Measurements from ENCODE around the gene DNAJA3.
"Not testable (repeated sequence)": the region's sequence is repeated elsewhere in the genome, so short reads cannot be mapped to it uniquely, and the experiment has no call there.

DNAJA3 gene

GRCh38 chr16:4393240-4393600 is 32.4 kb upstream of the DNAJA3 start:
- no peak for DNase-seq (ENCODE audit: low read depth in 2 of 2)
- TF ChIP-seq, protein P1, sequence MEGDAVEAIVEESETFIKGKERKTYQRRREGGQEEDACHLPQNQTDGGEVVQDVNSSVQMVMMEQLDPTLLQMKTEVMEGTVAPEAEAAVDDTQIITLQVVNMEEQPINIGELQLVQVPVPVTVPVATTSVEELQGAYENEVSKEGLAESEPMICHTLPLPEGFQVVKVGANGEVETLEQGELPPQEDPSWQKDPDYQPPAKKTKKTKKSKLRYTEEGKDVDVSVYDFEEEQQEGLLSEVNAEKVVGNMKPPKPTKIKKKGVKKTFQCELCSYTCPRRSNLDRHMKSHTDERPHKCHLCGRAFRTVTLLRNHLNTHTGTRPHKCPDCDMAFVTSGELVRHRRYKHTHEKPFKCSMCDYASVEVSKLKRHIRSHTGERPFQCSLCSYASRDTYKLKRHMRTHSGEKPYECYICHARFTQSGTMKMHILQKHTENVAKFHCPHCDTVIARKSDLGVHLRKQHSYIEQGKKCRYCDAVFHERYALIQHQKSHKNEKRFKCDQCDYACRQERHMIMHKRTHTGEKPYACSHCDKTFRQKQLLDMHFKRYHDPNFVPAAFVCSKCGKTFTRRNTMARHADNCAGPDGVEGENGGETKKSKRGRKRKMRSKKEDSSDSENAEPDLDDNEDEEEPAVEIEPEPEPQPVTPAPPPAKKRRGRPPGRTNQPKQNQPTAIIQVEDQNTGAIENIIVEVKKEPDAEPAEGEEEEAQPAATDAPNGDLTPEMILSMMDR (IDR thresholded peaks at IDR 0.05; ENCODE audit: low read depth, low read length), result no peak

GRCh38 chr16:4393850-4394249 is 31.8 kb upstream of the DNAJA3 start:
- not testable (repeated sequence) for H3K4me3 ChIP-seq (replicated peaks in 1 of 2; ENCODE audit: low read depth in 2 of 2, low read length in 2 of 2); DNase-seq (ENCODE audit: low read depth in 2 of 2)

More at GRCh38 chr16:4393240-4393600, 32.4 kb upstream of the DNAJA3 start:
- H3K4me3 ChIP-seq (replicated peaks in 1 of 2; ENCODE audit: low read depth in 2 of 2, low read length in 2 of 2), result no peak overlapping the region

DNA sequence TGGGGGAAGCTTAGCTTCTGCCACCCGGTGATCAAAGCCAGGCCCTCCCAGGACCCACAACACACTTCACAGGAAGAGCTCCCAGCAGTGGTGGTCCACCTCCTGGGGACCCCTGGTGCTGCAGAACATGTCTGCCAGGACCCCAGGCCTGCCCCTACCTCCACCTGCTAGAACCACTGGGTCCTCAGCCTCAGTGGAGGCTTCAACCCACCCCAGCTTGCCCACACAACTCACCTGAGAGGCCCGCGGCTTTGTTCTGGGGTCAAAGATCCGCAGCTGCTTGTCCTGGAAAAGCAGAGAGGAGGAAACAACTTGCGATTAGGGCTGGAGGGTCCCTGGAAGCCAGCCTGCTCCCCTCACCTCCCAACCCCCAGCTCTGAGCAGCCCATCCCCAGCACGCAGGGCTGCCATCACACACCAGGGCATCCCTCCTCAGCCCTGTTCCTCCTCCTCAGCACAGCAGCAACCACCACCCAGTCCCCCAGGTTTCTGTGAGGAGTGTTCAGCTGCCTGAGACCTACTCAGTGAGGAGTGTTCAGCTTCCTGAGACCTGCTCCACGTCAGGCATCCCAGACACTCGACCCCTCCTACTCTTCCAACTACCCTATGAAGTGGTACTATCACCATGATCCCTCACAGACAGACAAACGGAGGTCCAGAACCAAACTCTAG is 30.5 kb upstream of the DNAJA3 start:
- TF ChIP-seq, protein P1 (IDR thresholded peaks at IDR 0.05; ENCODE audit: low read depth, low read length), result no peak
- H3K4me3 ChIP-seq (replicated peaks in 1 of 2; ENCODE audit: low read depth in 2 of 2, low read length in 2 of 2), result no peak overlapping the region

DNA sequence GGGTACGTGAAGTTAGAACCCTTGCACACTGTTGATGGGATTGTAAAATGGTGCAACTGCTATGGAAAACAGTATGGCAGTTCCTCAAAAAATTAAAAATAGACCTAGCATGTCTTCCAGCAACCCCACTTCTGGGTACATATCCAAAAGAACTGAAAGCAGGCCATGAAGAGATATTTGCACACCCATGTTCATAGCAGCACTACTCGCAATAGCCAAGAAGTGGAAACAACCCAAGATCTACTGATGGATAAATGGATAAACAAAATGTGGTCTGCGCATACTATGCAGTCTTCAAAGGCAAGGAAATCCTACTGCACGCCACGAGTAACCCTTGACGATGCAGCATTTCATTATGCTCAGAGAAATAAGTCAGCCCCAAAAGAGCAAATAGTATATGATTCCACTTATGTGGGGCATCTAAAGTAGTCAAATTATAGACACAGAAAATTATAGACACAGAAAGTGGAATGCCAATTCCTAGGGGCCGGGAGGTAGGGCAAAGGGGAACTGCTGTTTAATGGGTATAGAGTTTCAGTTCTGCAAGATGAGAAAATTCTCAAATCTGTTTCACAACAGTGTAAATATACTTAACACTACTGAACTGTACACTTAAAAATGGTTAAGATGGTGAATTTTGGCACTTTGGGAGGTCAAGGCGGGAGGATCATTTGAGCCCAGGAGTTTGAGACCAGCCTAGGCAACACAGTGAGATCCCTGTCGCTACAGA is 26.5 kb upstream of the DNAJA3 start:
- H3K4me3 ChIP-seq (replicated peaks in 1 of 2; ENCODE audit: low read depth in 2 of 2, low read length in 2 of 2), result no peak overlapping the region
- TF ChIP-seq, protein P1 (IDR thresholded peaks at IDR 0.05; ENCODE audit: low read depth, low read length), result no peak
- no peak for DNase-seq (ENCODE audit: low read depth in 2 of 2)

More for the DNA sequence above, 30.5 kb upstream of the DNAJA3 start:
- no peak for DNase-seq (ENCODE audit: low read depth in 2 of 2)

DNA sequence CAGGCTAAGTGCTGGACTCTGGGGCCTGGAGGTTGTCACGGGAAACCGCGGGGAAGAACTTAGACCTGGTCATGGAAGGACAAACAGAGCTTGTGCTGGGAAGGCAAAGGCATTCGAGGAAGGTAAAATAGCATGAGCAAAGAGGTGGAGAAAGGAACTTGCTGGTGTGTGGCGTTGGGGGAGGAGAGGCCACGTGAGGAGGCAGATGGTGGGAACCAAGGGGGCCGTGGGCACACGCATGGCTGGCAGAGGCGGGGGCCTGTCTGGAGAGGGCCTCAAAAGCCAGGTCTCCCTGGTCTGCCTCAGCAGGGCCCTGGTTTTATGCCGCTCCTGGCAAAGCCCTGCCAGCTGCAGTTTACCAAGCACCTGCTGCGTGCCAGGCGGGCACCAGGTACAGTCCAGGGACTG is 24.6 kb upstream of the DNAJA3 start:
- DNase-seq (ENCODE audit: low read depth in 2 of 2), result no peak
- no peak overlapping the region for H3K4me3 ChIP-seq (replicated peaks in 1 of 2; ENCODE audit: low read depth in 2 of 2, low read length in 2 of 2)
- TF ChIP-seq, protein P1 (IDR thresholded peaks at IDR 0.05; ENCODE audit: low read depth, low read length), result no peak

- no peak for DNase-seq (ENCODE audit: low read depth in 2 of 2)
- no peak overlapping the region for H3K4me3 ChIP-seq (replicated peaks in 1 of 2; ENCODE audit: low read depth in 2 of 2, low read length in 2 of 2)
- TF ChIP-seq, protein P1 (IDR thresholded peaks at IDR 0.05; ENCODE audit: low read depth, low read length), result no peak
Observed at GRCh38 chr16:4401510-4401909, 24.2 kb upstream of the DNAJA3 start.

DNA sequence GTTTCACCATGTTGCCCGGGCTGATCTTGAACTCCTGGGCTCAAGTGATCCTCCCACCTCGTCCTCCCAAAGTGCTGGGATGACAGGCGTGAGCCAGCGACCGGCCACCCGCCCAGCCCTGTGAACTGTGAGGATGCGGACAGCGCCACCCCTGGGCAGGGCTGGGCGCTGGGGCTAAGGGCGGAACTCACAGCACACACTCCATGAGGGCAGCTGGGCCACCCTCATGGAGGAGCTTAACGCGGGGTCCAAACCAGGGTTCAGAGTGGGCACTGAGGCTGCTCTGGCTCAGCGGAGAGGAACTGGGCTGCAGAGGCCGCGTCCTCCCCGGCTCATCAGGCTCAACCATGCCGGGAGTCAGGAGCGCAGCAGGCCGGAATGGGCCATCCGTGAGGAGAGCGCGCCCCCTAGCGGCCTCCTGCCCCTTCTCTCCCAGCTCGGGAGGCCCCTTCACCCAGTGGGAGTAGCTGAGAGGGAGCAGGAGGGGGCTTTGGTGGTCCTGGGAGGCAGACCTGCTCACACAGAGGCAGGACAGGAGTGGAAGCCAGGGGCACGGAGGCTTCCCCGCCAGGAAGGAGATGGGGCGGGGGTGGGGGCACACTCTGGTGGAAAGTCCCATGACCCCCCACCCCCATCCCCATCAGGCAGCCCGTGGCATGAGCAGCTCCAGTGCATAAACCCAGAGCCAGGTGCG is 23.1 kb upstream of the DNAJA3 start:
- H3K4me3 ChIP-seq (replicated peaks in 1 of 2; ENCODE audit: low read depth in 2 of 2, low read length in 2 of 2), result peak overlapping the region; percentile 11 to 18
- peak; percentile 77 to 81 for DNase-seq (ENCODE audit: low read depth in 2 of 2)
- TF ChIP-seq, protein P1 (IDR thresholded peaks at IDR 0.05; ENCODE audit: low read depth, low read length), result peak; percentile 72
